HG03571 (cell line): ENCODE results near the gene SAYSD1.
"Not testable (repeated sequence)": the region's sequence is repeated elsewhere in the genome, so short reads cannot be mapped to it uniquely, and the experiment has no call there.

ENCODE experiments used
- ATAC-seq: cut with Tn5 transposase; IDR thresholded peaks from one replicate; pipeline ENCODE4 v1.9.1; 2021; ENCODE audit not compliant: unreplicated experiment

Gene SAYSD1, protein sequence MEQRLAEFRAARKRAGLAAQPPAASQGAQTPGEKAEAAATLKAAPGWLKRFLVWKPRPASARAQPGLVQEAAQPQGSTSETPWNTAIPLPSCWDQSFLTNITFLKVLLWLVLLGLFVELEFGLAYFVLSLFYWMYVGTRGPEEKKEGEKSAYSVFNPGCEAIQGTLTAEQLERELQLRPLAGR

GRCh38 chr6:39114704-39115599, at the start of gene SAYSD1:
Gene SAYSD1 (minus strand): TSS chr6:39115186. CDS start chr6:39115089, 97 bp downstream.
- peak; percentile 92 for ATAC-seq

GRCh38 chr6:39157511-39157910, 42.5 kb upstream of the SAYSD1 start:
- ATAC-seq, result no peak

GRCh38 chr6:39156801-39157200, 41.8 kb upstream of the SAYSD1 start:
- ATAC-seq, result no peak

DNA sequence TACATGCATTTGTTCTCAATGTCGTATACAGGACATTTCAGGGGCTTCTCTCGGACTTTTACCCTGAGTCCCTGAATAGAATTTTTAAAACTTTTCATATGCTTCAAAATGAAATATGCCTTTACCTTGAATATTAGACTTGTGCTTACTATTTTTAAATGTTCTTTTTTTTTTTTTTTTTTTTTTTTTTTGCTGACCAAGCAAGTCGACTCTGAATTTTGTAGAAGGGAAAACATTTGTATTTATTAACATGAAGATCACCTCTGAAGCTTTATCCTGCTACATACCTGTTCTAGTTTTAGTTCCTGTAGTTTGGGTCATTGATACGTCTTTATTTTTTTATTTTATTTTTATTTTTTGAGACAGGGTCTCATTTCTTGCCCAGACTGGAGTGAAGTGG, 39.7 kb upstream of the SAYSD1 start:
- no peak for ATAC-seq

GRCh38 chr6:39153766-39154397, 38.9 kb upstream of the SAYSD1 start:
- ATAC-seq, result no peak

GRCh38 chr6:39152262-39152661, 37.3 kb upstream of the SAYSD1 start:
- no peak for ATAC-seq

- no peak for ATAC-seq
Observed at GRCh38 chr6:39151211-39151610, 36.2 kb upstream of the SAYSD1 start.

DNA sequence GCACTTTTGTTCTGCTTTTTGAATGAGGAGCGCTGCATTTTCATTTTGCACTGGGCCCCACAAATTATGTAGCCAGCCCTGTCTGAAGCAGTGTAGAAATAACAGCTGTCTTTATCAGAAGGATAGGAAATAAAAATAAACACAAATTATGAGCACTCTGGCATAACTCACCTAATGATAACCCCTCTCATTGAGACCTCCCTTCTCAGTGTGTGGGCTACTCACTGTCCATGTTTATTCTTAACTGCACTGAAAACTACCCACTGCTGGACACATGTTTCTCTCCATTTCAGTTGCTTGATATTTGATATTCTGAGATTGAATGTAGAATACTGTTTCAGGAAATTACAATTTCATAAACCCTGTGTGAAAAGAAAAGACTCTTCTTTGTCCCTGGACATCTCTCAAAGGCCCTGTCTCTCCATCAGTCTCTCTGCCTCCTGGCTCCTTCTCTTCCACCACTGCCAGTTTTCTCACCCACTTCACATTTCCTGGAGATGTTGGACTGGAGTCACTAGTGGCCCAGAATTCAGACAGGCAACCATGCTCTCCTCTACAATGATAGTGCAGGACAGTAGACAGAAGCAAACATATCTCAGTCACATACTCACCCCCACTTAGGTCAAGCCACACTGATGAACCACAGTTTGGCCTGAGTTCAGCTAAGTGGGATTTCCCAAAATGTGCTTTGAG, 29.6 kb upstream of the SAYSD1 start:
- no peak for ATAC-seq

DNA sequence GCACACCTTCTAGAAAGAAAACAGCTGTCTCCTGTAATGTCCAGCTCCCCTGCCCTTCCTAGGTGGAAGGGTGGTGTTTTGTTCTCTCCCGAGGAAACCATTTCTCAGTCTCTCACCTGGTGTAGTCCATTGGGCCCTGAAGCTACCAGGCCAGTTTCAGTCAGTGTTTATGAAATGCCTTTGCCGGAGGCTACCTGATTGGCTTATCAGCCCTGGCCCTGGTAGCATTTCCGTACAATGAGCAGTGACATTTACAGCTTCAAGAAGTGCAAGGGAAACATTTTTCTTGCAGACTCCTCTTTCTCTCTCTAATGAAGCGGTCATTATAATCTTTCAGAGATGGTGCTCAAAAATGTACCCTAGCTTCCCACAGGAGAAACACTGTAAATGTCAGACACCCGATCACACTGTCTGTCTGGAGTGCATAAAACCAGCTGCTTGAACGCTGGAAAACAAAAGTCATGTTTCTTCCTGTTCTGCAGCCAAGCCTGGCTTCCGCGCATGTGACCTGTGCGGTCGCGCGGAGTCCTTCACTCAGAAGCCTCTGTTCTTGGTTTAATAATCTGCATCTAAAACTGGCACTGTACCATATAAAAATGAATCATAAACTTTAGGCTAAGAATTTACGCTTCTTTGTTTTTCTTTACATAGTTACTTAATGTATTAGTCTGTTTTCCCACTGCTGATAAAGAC, 28.4 kb upstream of the SAYSD1 start:
- ATAC-seq, result no peak

DNA sequence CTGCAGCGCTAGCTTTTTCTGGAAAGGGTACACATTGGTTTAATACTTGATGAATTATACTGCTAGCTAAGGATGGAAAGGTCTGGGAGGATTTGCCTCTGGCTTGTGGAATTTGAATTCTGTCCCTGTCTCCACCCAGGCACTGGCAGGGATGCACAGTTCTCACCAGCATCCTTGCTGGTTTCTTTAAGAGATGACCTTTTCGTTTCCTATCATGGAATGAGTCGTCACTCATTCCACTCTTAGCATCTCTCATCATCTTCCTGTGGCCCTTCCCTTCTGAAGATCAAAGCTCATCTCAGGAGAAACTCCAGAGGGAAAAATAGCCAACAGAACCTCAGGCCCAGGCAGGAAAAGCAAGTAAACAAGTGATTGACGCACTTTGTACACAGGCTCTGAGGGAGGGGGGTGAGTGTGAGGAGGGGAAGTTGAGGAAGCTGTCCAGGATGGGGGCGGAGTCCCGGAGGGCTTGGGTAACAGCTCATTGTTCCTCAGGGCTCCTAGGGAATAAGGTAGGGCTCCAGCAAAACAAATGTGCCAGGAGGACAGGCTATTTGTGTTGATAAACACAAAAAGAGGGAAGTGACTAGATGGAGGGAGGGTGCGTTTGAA, 25.7 kb upstream of the SAYSD1 start:
- no peak for ATAC-seq

- no peak for ATAC-seq
Observed at GRCh38 chr6:39137245-39137644, 22.3 kb upstream of the SAYSD1 start.

DNA sequence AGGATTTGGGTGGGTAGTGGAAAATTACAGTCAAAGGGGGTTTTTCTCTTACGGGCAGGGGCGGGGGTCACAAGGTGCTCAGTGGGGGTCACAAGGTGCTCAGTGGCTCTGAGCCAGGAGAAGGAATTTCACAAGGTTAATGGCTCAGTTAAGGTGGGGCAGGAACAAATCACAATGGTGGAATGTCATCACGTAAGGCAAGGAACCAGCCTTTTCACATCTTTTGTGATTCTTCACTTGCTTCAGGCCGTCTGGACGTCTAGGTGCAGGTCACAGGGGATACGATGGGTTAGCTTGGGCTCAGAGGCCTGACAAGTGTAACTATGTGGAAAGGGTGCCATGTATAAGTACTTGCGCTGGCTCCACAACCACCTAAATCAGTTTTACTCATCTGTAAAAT, 21.2 kb upstream of the SAYSD1 start:
- not testable (repeated sequence) for ATAC-seq

DNA sequence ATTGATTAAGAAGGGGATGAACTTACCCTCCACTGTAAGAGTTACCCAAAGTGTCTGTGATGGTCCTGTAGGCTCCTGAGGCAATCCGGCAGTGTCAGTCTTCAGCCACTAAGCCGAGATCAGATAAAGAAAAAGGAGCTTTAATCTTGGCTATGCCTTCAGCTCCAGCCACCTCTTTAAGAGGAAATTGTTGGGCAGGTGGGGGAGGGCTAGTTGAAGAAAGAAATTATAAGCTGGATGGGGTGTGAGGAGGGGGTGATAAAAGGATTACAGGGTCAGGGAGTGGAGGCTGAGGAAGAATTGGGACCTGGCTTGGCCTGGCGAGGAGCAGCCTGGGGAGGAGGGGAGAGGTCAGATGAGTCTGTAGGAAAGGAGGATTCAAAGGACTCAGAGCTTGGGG, 19.8 kb upstream of the SAYSD1 start:
- not testable (repeated sequence) for ATAC-seq

- ATAC-seq, result no peak
Observed at GRCh38 chr6:39130691-39131090, 15.7 kb upstream of the SAYSD1 start.

GRCh38 chr6:39128832-39129231, 13.8 kb upstream of the SAYSD1 start:
- no peak for ATAC-seq

DNA sequence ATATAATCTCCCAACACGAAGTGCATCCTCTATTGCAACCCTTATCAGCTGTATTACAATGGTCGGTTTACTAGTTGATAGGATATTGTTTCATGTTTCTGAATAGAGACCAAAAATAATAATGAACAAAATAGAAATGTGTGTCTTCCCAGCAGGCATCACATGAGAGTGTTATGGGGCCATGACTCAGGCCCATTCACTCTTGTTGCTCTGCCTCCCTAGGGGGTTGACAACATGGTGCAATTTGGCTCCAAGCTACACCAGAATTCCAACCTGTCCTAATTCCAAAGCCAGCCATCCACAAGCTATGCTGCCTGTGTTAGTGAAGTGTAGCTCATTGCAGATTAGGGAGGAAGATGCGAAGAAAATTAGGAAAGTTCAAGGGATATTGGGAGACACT, 13.1 kb upstream of the SAYSD1 start:
- no peak for ATAC-seq

DNA sequence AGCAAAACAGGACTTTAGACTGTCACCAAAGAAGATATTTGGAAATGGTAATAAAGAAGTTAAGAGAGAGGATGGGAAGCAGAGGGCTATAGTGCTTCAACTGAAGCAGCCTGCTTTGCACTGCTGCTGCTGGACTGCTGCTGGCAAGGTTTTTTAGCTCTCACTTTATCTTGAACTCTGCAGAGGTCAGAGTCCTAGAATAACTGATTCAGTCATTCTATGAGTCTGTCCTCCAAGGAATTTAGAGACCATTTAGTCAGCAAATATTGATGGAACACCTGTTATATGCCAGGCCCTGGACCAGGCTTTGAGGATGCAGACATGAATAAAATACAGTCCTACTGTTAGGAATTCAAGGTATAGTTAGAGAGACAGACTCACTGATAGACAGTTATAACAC, 9.1 kb upstream of the SAYSD1 start:
- ATAC-seq, result no peak

DNA sequence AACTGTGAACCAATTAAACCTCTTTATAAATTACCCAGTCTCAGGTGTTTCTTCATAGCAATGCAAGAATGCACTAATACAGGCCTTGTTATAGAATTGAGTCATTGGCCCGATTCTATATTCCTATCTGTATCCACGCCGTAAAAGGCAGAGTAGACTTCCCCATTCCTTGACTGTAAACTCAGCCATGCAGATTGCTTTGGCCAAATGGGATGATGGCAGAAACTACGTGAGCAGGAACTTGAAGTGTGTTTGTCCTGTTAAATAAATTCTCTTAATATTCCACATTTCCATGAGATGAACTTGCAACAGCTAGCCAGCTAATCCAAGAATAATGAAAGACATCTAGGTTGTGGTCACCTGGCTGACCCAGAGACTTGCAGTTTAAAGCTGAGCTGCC, 3.9 kb upstream of the SAYSD1 start:
- ATAC-seq, result no peak

DNA sequence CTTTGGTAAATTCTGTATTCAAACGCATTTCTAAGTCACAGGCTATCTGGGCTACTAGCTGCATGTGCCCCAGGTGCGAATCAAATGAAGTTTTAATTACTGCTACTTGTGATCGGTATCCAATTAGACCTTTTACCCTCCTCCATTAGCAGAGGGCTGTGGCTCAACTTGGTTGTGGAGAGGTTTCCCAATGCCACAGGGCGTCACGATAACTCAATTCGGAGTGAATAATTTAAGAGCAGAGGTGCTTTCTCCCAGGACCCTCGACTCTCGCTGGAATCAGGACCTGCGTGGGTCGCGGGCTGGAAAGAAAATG, 640 bp downstream of the SAYSD1 start:
- peak; percentile 12 for ATAC-seq

GRCh38 chr6:39113788-39114187, 1.2 kb downstream of the SAYSD1 start:
- no peak for ATAC-seq

DNA sequence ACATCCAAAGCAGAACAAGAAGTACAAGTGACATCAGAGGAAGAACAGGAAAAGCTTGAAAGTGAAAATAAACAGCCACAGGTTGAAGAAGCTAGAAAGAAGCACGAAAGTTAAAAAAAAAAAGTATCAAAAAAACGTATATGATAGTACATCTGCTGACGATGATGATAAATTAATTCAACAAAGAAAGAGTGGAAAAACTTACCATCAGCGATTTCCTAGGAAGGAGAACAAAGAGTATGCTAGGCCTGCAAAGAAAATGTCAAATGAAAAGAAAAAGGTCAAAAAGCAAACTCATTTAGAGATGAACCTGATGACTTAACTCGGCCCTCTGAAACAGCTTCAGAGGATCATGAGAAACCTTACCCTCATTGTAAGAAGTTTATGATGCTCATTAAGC, 3.7 kb downstream of the SAYSD1 start:
- ATAC-seq, result no peak
